DMS 273 (cell line): ENCODE results near the gene WAC.
A peak's percentile ranks its signal among the peaks of the same experiment; 100 is the strongest.
"Not testable (repeated sequence)": the region's sequence is repeated elsewhere in the genome, so short reads cannot be mapped to it uniquely, and the experiment has no call there.

ENCODE experiments used
- DNase-seq: peaks from one replicate; lab custom pipeline; 2025; ENCODE audit not compliant: unreplicated experiment; lab: John Stamatoyannopoulos, UW

WAC gene, protein sequence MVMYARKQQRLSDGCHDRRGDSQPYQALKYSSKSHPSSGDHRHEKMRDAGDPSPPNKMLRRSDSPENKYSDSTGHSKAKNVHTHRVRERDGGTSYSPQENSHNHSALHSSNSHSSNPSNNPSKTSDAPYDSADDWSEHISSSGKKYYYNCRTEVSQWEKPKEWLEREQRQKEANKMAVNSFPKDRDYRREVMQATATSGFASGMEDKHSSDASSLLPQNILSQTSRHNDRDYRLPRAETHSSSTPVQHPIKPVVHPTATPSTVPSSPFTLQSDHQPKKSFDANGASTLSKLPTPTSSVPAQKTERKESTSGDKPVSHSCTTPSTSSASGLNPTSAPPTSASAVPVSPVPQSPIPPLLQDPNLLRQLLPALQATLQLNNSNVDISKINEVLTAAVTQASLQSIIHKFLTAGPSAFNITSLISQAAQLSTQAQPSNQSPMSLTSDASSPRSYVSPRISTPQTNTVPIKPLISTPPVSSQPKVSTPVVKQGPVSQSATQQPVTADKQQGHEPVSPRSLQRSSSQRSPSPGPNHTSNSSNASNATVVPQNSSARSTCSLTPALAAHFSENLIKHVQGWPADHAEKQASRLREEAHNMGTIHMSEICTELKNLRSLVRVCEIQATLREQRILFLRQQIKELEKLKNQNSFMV

DNA sequence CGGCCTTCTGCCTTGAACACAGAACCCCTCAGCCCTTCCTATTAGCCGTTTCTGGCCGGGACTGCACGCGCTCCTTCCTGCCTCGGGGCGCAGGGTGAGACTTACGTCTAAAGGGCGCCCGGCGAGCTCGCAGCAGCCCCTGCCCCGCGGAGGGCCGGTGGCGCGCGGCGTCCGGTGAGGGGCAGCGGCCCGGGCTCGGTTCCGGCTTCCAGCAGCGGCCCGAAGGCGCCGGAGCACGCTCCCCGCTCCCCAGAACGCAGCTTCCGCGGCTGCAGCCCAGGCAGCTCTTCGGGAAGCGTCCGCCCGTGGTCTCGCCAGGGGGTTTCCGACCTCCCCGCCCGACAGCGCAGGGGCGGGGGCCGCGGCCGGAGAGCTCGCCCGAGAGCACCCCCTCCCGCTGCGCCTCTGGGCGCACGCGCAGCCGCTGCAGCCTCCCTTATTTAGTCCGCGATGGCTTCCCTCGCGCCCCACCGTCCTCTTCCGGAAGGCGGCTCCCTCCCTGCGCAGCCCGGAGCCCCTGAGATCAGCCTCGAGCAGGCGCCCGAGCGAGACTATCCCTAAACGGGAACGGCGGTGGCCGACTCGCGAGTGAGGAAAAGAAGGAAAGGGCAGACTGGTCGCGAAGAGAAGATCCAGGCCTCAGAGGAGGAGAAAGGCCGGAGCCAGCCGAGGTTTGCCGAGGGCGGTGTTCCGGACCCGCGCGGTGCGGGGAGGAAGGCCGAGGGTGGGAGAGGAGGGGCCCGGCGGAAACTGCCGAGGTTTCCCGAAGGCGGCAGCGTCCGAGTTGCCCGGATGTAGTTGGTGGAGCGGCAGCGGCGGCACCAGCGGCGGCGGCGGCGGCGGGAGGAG lies at the start of gene WAC:
WAC (plus strand) TSS at position 782 of the 849 bp plus-strand sequence. CDS start 462 bp downstream, outside the sequence.
- peak; percentile 94 for DNase-seq

DNA sequence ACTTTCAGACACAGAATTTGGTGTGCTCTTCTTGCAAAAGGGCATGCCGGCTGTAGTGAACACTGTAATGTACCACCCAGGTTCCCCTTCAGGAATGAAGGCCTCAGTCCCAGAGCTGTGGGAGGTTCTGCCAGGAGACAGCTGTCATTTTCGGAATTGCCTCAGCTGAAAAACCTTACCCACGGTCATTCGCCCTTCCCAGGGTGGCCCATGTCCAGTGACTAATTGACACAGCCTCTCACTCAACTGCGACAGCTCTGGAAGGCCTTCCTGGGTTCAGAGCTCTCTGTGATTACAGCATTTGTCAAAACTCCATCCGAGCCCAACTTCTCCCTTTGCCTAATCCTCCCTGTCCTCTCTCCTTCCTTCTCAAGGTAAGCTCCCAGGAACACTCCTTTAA lies 43.7 kb upstream of the WAC start:
- no peak for DNase-seq

GRCh38 chr10:28490256-28490865 lies 42.6 kb upstream of the WAC start:
- not testable (repeated sequence) for DNase-seq

DNA sequence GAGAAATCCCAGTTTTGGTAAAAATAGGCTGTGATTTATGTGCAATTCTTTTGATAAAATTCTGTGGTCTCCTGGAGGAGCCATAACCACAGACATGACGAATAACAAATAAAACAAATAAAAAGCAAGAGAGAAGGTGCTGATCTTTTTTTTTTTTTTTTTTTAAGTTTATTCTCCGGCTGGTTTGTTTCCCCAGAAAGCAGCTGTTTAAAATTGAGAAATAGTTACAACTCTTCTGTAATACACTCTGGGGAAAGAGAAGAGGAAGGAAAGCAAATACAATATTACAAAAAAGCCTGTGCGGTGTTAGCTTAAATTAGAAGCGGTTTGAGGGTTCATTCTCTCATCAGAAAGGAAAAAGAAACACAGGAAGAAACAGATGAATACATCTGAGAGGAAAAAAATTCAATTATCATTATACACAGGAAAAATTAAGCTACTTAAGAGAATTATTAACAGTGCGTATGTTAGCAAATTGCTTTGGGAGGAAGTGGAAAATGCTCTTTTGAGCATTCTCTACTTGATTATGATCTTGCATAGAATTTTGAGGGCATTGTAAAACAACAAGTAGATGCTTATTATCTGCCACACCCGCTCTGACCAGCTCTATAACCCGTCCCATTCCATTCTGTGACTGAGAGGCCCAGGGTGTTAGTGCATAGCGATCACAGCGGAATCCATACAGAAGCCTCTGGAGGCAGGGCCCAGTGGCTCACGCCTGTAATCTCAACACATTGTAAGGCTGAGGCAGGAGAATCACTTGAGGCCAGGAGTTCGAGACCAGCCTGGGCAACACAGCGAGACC lies 40.6 kb upstream of the WAC start:
- DNase-seq = no peak

GRCh38 chr10:28494420-28494819 lies 38.5 kb upstream of the WAC start:
- no peak for DNase-seq

GRCh38 chr10:28495084-28495483 lies 37.8 kb upstream of the WAC start:
- no peak for DNase-seq

DNA sequence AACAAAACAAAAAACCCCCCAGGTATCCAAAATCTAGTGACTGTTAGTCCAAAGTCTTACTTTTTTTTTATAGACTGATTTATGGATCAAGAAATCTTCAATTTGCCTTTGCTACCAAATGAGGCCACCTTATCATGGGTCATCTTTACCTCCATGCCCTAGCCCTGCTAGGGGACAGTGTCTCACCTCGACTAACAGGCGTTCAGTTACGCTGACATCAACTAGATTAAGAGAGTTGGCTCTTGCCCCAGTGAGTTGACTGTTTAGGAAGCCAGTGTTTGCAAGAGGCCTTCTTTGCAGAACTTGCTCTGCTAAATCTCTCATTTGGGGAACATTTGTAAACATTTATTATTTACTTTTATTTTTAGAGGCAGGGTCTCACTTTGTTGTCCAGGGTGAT lies 36.9 kb upstream of the WAC start:
- no peak for DNase-seq

DNA sequence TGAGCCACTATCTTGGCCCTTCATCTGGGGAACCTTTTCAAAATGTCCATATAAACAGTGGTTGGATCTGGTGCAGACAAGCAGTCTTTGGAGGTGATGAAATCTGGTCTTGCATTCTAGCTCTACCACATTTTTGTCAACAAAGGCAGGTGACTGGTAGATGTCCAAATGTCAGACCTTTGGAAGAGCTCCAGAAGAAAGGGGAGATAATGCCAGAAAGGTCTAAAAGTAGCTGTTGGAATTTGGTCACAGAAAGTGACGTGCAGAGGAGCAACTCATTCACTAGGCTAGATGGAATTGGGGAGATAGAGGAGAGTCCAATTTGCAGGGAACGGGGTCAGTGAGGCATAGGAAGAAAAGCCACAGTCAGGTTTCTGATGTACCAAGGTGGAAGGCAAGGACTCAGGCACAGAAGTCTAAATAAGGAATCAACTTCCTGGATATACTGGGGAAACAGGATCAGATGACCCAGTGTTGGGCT lies 36.4 kb upstream of the WAC start:
- DNase-seq = no peak

- no peak for DNase-seq
Observed at GRCh38 chr10:28497313-28498126, 35.4 kb upstream of the WAC start.

- not testable (repeated sequence) for DNase-seq
Observed at GRCh38 chr10:28500203-28500602, 32.7 kb upstream of the WAC start.

DNA sequence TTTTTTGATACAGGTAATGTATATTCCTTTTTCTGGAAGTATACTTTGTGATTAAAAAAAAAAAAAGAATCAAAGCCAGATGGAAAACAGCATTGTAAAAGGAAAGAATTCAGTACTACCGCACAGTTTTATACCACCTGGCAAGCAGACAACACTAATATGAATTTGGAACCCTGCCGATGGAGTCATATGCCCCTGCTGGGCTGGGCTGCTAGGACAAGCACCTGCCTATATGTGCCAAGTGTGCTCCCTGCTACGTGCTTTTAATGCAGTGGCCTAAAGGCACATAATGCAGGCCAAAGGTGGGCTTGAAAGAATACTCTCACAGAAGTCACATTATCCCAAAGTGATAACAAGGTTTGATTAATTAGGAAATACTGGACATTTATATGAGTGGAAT lies 29.8 kb upstream of the WAC start:
- peak; percentile 88 for DNase-seq

- DNase-seq = peak; percentile 16
Observed at GRCh38 chr10:28505359-28505959, 27.5 kb upstream of the WAC start.

DNA sequence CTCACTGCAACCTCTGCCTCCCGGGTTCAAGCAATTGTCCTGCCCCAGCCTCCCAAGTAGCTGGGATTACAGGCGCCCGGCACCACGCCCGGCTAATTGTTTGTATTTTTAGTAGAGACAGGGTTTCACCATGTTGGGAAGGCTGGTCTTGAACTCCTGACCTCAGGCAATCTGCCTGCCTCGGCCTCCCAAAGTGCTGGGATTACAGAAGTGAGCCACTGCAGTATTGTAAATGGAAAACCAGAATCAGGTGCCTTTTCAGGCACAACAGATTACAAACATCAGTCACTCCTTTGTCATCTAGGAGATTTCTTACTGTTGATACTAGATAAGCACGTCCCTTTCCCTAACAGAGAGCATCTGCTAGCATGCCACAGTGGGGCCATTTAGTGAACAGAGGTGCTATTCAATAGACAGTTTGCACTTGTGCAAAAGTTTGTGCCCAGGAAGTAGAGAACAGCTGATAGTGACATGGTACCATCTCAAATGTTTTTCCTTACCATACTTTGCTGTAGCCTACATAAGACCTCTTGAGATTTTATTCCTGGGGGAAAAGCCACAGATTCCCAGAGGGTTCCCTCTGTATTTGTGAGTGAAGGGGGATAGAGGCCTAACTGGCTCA lies 24.5 kb upstream of the WAC start:
- no peak for DNase-seq

DNA sequence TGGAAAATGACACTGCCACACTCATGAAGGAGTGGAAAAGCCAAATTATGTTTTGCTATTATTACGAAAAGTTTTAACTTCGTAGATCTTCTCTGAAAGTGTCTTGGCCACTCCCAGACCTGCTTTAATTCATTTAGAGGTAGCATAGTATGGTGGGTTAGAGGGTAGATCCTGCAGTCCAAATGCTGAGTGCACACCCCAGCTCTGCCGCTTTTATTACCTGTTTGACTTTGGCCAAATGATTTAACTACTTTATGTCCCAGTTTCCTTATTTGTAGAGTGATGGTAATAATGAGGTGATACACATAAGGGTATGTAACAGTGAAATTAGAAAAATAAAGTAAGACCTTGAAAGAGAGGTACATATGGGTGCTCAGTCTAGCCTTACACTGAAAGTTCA lies 23.6 kb upstream of the WAC start:
- DNase-seq = no peak

DNA sequence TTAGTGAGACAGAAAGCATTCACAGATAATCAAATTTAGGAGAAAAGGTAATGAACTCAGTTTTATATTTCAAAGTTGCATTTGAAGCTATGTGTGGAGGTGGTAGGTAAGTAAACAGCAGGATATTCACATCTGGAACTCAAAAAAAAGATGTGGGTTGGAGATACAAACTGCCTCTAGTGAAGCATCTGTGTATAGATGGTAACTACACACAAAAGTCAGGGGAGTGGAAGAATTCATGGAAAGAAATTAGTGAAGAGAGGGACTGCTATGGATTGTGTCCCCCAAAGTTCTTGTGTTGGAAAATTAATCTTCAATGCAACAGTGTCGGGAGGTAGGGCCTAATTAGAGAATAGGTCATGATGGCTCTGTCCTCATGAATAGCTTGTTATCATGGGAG lies 18.3 kb upstream of the WAC start:
- DNase-seq = no peak

- DNase-seq = no peak
Observed at GRCh38 chr10:28520346-28520745, 12.6 kb upstream of the WAC start.

DNA sequence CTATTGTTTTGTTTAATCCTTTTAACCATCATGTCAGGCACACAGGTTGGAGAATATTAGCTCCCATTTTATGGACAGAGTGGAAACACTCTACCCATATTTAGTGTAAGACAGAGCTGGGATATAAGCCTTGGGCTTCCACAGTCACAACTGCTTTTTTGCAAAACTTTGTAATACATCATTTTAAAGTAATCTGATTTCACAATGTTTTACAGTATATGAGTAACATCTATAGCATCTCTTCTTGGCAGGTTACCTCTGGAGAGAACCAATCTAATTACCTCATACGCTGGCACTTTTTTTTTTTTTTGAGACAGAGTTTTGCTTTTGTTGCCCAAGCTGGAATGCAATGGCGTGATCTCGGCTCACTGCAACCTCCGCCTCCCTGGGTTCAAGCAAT lies 12.1 kb upstream of the WAC start:
- not testable (repeated sequence) for DNase-seq

- not testable (repeated sequence) for DNase-seq
Observed at GRCh38 chr10:28521961-28522360, 11.0 kb upstream of the WAC start.
